Measurements from ENCODE around the gene TMPRSS2.

Gene TMPRSS2

DNA sequence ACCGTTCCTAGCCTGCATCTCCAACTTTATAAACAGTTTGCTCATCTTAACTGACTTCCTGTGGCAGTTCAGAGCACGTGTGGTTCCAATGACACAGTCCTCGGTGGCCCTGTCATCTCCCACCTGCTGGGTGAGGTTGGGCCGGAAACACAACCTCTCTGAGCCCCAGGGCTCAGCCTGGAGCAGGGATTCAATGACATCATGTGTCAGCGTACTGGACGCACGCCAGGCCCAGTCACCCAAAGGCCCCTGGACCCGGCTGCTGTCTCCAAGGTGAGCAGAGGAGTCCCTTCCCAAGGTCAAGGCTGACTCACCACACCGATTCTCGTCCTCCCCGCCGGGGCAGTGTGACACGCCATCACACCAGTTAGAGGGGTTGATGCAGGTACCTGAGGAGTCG, 19.9 kb downstream of the TMPRSS2 start:
- Histone ChIP-seq H3K9ac (no peak overlapping the region), H3K27ac (no peak overlapping the region)

DNA sequence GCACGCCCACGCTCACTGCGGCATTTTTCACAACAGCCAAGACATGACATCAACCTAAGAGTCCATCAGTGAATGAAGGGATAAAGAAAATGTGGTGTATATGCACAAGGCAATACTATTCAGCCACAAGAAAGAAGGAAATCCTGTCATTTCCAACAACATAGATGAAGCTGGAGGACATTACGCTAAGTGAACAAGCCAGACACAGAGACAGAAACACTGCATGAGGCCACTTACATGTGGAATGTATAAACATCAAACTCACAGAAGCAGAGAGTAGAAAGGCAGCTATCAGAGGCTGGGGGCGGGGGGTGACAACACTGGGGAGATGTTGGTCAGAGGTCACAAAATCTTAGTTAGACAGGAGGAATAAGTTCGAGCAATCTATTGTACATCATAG, 20.9 kb downstream of the TMPRSS2 start:
- no peaks in the 10 kb centered on the region for H3K79me2 ChIP-seq
- no peak overlapping the region for H3K4me3 ChIP-seq (ENCODE audit: low read depth, low read length)
- H3K27me3 ChIP-seq (ENCODE audit: control insufficient read depth, insufficient read depth, low read length), result no peaks in the 10 kb centered on the region
- TF ChIP-seq, protein P1, sequence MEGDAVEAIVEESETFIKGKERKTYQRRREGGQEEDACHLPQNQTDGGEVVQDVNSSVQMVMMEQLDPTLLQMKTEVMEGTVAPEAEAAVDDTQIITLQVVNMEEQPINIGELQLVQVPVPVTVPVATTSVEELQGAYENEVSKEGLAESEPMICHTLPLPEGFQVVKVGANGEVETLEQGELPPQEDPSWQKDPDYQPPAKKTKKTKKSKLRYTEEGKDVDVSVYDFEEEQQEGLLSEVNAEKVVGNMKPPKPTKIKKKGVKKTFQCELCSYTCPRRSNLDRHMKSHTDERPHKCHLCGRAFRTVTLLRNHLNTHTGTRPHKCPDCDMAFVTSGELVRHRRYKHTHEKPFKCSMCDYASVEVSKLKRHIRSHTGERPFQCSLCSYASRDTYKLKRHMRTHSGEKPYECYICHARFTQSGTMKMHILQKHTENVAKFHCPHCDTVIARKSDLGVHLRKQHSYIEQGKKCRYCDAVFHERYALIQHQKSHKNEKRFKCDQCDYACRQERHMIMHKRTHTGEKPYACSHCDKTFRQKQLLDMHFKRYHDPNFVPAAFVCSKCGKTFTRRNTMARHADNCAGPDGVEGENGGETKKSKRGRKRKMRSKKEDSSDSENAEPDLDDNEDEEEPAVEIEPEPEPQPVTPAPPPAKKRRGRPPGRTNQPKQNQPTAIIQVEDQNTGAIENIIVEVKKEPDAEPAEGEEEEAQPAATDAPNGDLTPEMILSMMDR (IDR thresholded peaks at IDR 0.05), result no peak
- H3K36me3 ChIP-seq (ENCODE audit: control insufficient read depth, insufficient read depth, low read length), result no peaks in the 10 kb centered on the region
- no peak overlapping the region for H3K27ac ChIP-seq
- H3K4me1 ChIP-seq, result no peaks in the 10 kb centered on the region
- H3K9me3 ChIP-seq (ENCODE audit: control insufficient read depth, low read length), result no peaks in the 10 kb centered on the region
- no peak overlapping the region for H3K4me2 ChIP-seq (ENCODE audit: low read length)
- no peak overlapping the region for H2AFZ ChIP-seq
- H3K9ac ChIP-seq, result no peak overlapping the region

More for the DNA sequence above, 19.9 kb downstream of the TMPRSS2 start:
- Histone ChIP-seq H3K79me2 (no peaks in the 10 kb centered on the region), H3K4me2 (ENCODE audit: low read length) (no peak overlapping the region), H3K36me3 (ENCODE audit: control insufficient read depth, insufficient read depth, low read length) (no peaks in the 10 kb centered on the region), H3K27me3 (ENCODE audit: control insufficient read depth, insufficient read depth, low read length) (no peaks in the 10 kb centered on the region), H3K4me3 (ENCODE audit: low read depth, low read length) (no peak overlapping the region), H3K9me3 (ENCODE audit: control insufficient read depth, low read length) (no peaks in the 10 kb centered on the region), H2AFZ (no peak overlapping the region), H3K4me1 (no peaks in the 10 kb centered on the region)
- TF ChIP-seq, protein P1 (IDR thresholded peaks at IDR 0.05), result no peak

DNA sequence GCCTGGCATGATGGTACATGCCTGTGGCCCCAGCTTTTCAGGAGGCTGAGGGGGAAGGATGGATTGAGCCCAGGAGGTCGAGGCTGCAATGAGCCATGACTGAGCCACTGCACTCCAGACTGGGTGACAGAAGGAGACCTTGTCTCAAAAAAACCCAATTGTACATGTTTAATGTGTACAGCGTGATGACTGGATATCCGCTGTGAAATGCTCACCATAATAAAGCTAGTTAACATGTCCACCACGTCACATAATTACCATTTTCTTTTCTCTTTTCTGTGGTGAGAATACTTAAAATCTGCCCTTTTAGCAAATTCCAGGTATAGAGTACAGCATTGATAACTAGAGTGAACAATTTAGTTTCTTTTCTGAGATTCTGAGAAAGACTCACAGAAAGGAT, 24.0 kb downstream of the TMPRSS2 start:
- no peaks in the 10 kb centered on the region for H3K79me2 ChIP-seq
- H3K27ac ChIP-seq, result no peak overlapping the region
- no peaks in the 10 kb centered on the region for H3K36me3 ChIP-seq (ENCODE audit: control insufficient read depth, insufficient read depth, low read length)
- no peak overlapping the region for H2AFZ ChIP-seq
- H3K4me3 ChIP-seq (ENCODE audit: low read depth, low read length), result no peak overlapping the region
- H3K4me2 ChIP-seq (ENCODE audit: low read length), result no peak overlapping the region
- TF ChIP-seq, protein P1 (IDR thresholded peaks at IDR 0.05), result no peak
- no peak overlapping the region for H3K9ac ChIP-seq
- no peaks in the 10 kb centered on the region for H3K27me3 ChIP-seq (ENCODE audit: control insufficient read depth, insufficient read depth, low read length)
- H3K4me1 ChIP-seq, result no peaks in the 10 kb centered on the region
- H3K9me3 ChIP-seq (ENCODE audit: control insufficient read depth, low read length), result no peaks in the 10 kb centered on the region

DNA sequence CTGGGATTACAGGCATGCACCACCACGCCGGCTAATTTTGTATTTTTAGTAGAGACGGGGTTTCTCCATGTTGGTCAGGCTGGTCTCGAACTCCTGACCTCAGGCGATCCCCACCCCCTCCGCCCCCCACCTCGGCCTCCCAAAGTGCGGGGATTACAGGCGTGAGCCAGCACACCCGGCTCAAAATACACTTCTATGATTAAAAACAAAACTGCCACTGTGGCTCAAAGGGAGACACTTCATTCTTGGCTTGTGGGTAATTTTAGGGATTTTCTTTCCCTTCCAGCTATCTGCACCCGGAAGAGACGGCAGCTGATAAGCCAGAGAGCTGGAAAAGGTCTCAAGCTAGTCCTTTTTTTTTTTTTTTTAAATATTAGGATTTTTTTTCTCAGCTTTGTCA, 24.5 kb downstream of the TMPRSS2 start:
- Histone ChIP-seq H3K36me3 (ENCODE audit: control insufficient read depth, insufficient read depth, low read length) (no peaks in the 10 kb centered on the region), H3K27ac (no peak overlapping the region), H2AFZ (no peak overlapping the region), H3K79me2 (no peaks in the 10 kb centered on the region), H3K4me2 (ENCODE audit: low read length) (no peak overlapping the region), H3K9ac (no peak overlapping the region), H3K27me3 (ENCODE audit: control insufficient read depth, insufficient read depth, low read length) (no peaks in the 10 kb centered on the region), H3K9me3 (ENCODE audit: control insufficient read depth, low read length) (no peaks in the 10 kb centered on the region), H3K4me1 (no peaks in the 10 kb centered on the region), H3K4me3 (ENCODE audit: low read depth, low read length) (no peak overlapping the region)
- TF ChIP-seq, protein P1 (IDR thresholded peaks at IDR 0.05), result no peak

DNA sequence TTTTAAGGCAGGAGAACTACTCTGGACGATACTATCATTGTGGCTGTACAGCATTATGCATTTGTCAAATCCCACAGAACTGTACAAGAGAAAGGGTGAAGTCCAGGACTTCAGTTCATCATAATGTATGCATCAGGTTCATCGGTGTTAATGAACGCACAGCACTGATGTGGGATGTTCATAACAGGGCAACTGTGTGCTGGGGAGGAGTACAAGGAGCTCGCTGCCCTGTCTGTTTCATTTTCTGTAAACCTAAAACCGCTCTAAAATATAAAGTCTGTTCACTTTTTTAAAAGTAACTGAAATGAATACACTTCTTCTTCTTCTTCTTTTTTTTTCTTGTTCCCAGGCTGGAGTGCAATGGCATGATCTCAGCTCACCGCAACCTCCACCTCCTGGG, 25.0 kb downstream of the TMPRSS2 start:
- Histone ChIP-seq H2AFZ (no peak overlapping the region), H3K27ac (no peak overlapping the region), H3K9me3 (ENCODE audit: control insufficient read depth, low read length) (no peaks in the 10 kb centered on the region), H3K27me3 (ENCODE audit: control insufficient read depth, insufficient read depth, low read length) (no peaks in the 10 kb centered on the region), H3K9ac (no peak overlapping the region), H3K36me3 (ENCODE audit: control insufficient read depth, insufficient read depth, low read length) (no peaks in the 10 kb centered on the region), H3K4me1 (no peaks in the 10 kb centered on the region), H3K4me3 (ENCODE audit: low read depth, low read length) (no peak overlapping the region), H3K4me2 (ENCODE audit: low read length) (no peak overlapping the region), H3K79me2 (no peaks in the 10 kb centered on the region)
- TF ChIP-seq, protein P1 (IDR thresholded peaks at IDR 0.05), result no peak
